AG04449 (cell line): ENCODE results near the gene CXXC4.
A peak's percentile ranks its signal among the peaks of the same experiment; 100 is the strongest.

Experiments used
- CTCF ChIA-PET: fragments of 350-600 bp; formaldehyde crosslinking; extraction: SDS; loops from one replicate; lab custom pipeline; 2021; ENCODE audit warnings: antibody characterized with exemption; lab: Yijun Ruan, JAX
- POLR2A ChIA-PET: fragments of 400-600, 350-600 bp; formaldehyde crosslinking; extraction: SDS; loops from one replicate; lab custom pipeline; 2020; ENCODE audit warnings: antibody characterized with exemption, inconsistent platforms; lab: Yijun Ruan, JAX
- DNase-seq: peaks from one replicate; pipeline ENCODE4 v3.0.0-alpha.2; 2010; ENCODE audit warnings: low read depth, low spot score
- H3K4me3 ChIP-seq: 2 replicates; pipeline ENCODE4 v1.5.1; 2011; ENCODE audit warnings: low read depth, mild to moderate bottlenecking, control low read depth, low read length
- TF ChIP-seq, protein P1 (sequence below): IDR thresholded peaks from one replicate; pipeline ENCODE4 v1.5.1; 2011; ENCODE audit warnings: mild to moderate bottlenecking, moderate library complexity, low read length, control low read depth, inconsistent platforms; ENCODE audit not compliant: insufficient read depth; ENCODE audit errors: missing control alignments

CXXC4 gene

DNA sequence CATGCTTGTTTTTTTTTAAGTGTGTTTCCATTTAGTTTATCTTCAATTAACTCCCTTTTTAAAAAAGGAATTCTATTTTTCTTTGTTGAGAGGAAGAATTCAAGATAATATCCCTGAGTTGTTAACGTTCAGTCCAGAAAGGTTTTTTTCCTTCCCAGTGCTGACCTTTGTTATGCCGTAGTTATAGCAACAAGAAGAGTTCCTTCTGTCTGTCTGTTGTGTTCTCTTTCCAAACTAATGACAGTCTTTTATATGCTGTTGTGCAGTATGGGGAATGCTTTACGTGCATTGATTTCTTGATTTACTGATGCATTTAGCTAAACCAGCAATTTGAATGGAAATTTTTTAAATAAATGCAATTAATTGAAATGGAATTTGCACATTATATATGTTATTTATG lies 6.6 kb upstream of the CXXC4 start:
- no peak overlapping the region for H3K4me3 ChIP-seq
- CTCF ChIA-PET = interaction anchor here (0.7 kb wide), 1 partner anchor 29 kb away, joined by 3 read pairs; no protein-coding TSS in a partner anchor
- POLR2A ChIA-PET = no interaction called here
- TF ChIP-seq, protein P1, sequence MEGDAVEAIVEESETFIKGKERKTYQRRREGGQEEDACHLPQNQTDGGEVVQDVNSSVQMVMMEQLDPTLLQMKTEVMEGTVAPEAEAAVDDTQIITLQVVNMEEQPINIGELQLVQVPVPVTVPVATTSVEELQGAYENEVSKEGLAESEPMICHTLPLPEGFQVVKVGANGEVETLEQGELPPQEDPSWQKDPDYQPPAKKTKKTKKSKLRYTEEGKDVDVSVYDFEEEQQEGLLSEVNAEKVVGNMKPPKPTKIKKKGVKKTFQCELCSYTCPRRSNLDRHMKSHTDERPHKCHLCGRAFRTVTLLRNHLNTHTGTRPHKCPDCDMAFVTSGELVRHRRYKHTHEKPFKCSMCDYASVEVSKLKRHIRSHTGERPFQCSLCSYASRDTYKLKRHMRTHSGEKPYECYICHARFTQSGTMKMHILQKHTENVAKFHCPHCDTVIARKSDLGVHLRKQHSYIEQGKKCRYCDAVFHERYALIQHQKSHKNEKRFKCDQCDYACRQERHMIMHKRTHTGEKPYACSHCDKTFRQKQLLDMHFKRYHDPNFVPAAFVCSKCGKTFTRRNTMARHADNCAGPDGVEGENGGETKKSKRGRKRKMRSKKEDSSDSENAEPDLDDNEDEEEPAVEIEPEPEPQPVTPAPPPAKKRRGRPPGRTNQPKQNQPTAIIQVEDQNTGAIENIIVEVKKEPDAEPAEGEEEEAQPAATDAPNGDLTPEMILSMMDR = no peak
- no peak for DNase-seq

DNA sequence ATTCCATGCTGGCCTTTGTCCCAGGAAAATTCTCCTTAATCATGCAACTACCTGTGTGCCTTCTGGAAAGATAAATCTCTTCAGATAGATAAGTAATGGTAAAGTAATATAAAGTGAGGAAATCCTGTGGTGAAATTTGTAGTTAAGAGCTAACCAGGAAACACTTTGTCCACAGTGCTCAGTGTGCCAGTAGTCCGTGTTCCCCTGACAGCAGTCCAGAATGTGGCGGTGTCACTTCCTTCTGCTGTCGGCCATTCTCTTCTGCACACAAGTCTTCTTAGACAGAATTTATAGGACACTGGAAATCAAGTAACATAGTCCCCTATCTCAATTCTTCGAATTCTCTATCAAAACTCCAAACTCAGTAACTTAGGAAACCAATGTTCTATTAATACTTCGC lies 5.7 kb upstream of the CXXC4 start:
- ChIA-PET POLR2A (no interaction called here), CTCF (no interaction called here)
- H3K4me3 ChIP-seq = no peak overlapping the region
- DNase-seq = no peak
- TF ChIP-seq, protein P1 = no peak

DNA sequence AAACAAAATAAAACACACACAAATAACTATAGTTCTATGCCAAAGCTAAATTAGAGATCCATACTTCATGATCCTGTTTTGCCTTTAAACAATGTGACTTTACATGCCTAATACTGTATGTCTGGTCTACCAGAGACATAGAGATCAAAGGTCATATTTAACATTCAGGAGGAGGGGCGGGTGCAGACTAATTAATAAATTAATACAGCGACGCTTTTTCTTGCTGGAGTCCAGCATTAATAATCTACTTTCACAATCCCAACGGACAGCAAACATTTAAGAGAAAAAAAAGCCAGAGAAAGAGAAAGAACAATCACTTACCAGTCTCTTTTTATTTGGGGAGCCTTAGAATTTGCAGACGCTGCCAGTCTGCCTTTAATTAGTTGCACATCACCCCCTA lies 509 bp downstream of the CXXC4 start:
- no peak for DNase-seq
- no peak overlapping the region for H3K4me3 ChIP-seq
- TF ChIP-seq, protein P1 = no peak
- ChIA-PET POLR2A (no interaction called here), CTCF (no interaction called here)

DNA sequence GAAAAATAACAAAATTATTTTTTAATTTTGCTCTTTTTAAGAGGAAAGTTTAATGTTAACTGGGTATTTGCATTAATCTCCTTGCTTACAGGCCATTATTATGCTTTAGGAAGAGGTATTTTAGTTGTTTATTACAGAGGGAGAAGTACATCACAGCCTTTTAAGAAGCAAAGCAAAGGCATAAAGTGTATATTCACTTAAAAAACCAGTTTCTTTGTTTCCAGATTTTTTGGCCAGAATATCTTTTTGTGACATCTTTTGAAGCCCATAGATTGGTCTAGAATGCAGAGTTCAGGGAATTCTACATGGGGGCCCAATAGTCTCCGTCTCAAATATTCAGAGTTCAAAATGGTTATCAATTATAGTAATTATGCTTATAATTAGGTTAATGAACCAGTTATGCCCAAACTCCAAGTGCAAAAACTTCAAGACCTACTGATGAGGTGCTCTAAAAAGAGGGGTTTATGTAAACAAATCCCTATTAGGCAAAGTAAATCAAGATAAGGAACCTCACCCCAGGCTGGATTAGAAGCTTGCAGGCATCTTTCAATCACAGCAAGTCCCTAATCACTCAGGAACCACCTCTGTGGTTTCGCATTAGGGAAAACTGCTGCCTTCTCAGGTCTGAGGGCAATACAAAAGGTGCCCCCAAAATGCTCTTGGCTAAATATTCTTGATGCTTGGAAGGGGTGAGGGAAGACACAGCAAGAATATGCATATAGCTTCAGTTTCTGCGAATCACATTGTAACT lies 1.4 kb downstream of the CXXC4 start:
- TF ChIP-seq, protein P1 = no peak
- POLR2A ChIA-PET = no interaction called here
- CTCF ChIA-PET = no interaction called here
- H3K4me3 ChIP-seq = no peak overlapping the region
- DNase-seq = no peak

DNA sequence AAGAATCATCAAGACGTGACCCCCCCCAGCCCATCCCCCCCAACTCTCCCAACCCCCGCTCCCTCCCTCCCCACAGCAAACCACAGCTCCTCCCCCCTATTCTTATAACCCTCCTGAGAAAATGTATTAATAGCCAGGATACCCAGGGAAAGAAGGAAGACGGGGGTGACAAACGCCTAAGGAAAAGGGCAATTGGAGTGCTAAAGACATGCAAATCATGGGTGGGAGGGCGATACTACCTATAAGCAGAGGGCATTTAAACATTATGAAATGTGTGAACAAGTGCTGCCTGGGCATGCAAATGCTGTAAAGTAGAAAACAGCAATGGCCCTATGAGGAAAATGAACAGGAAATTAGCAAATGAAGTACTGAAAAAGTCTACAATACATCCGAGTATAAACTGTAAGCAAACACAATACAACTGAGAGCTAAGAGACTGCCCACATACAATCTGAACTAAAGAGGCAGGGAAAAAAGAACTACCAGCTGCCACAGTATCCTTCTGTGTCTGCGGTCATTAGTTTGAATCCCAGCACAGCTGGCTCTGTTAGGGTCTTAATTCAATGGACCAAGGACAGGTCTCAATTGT lies 2.4 kb downstream of the CXXC4 start:
- DNase-seq = no peak
- CTCF ChIA-PET = no interaction called here
- POLR2A ChIA-PET = no interaction called here
- TF ChIP-seq, protein P1 = no peak
- no peak overlapping the region; the same call in 1 of the 2 replicates for H3K4me3 ChIP-seq

DNA sequence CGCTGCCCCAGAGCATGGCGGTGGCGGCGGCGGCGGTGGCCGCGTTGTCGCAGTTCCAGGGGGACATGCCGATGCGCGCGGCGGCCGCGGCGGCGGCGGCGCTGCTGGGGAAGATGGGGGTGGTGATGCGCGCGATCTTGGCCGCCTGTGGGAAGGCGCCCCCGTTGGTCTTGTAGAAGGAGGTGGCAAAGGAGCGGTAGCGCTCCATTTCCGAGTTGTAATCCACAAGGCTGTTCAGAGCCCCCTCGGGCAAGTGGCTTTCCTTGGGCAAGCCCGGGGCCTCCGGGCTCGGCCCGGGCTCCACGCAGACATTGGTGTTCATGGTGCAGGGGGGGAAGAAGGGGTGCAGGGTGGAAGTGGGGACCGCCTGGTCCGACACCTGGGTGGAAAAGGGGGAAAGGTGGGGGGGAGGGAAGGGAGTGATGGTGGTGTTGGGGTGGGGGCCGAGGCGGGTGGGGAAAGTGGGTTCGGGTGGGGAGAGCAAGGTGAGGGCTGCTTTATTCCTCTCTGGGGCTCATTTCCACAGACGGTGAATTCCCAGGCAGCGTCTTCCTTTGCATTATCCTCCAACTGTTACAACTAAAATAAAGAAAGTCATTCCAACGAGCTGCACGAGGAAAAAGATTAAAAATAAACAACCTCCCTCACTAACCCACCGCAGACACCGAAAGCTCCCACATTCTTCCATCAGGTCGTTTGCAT lies 3.1 kb downstream of the CXXC4 start:
- H3K4me3 ChIP-seq = peak overlapping the region; percentile 54
- no peak for DNase-seq
- ChIA-PET POLR2A (no interaction called here), CTCF (no interaction called here)
- TF ChIP-seq, protein P1 = no peak
